Effector memory CD8-positive, alpha-beta T cell (primary cell): ENCODE measurements around the gene STX16.
"Not testable (repeated sequence)": the region's sequence is repeated elsewhere in the genome, so short reads cannot be mapped to it uniquely, and the experiment has no call there.

Experiments
- ATAC-seq: fragments of 150-1000 bp; cut with Tn5 transposase; replicated peaks from 2 replicates; pipeline ENCODE4 v1.10.0; 2021; ENCODE audit warnings: mild to moderate bottlenecking, moderate library complexity
- DNase-seq, 3 experiments: peaks; one replicate each; pipeline ENCODE4 v3.0.0; 2021
- H3K27ac Mint-ChIP-seq, 2 donors: one replicate each; pipeline ENCODE4 v1.8.0; 2022; ENCODE audit warnings: mild to moderate bottlenecking in 2 of 2, mixed read lengths in 2 of 2, moderate library complexity in 2 of 2
- H3K27me3 Mint-ChIP-seq, 2 donors: one replicate each; pipeline ENCODE4 v1.8.0; 2022; ENCODE audit warnings: mixed read lengths in 2 of 2
- H3K36me3 Mint-ChIP-seq: one replicate; pipeline ENCODE4 v1.8.0; 2022; ENCODE audit warnings: mild to moderate bottlenecking, moderate library complexity, mixed read lengths; ENCODE audit not compliant: insufficient read depth
- H3K4me1 Mint-ChIP-seq, 2 donors: one replicate each; pipeline ENCODE4 v1.8.0; 2022; ENCODE audit warnings: low read depth in 2 of 2, mixed read lengths in 2 of 2
- H3K4me3 Mint-ChIP-seq, 2 donors: one replicate each; pipeline ENCODE4 v1.8.0; 2022; ENCODE audit warnings: mild to moderate bottlenecking in 2 of 2, mixed read lengths in 2 of 2, moderate library complexity in 2 of 2
- H3K9me3 Mint-ChIP-seq, 2 donors: one replicate each; pipeline ENCODE4 v1.8.0; 2022; ENCODE audit warnings: mixed read lengths in 2 of 2

Gene STX16

GRCh38 chr20:58715801-58716475 is 64.9 kb downstream of the STX16 start:
- Mint-ChIP-seq H3K27me3 (peaks cover 5 to 7% of the 10 kb centered on the region in 2 donors), H3K4me1 (peaks cover 0 to 2% of the 10 kb centered on the region in 2 donors), H3K4me3 (no peak overlapping the region), H3K36me3 (peaks cover 3% of the 10 kb centered on the region), H3K9me3 (no peaks in the 10 kb centered on the region), H3K27ac (no peak overlapping the region)
- ATAC-seq (no peak), DNase-seq (peak in 1 of 3 experiments; percentile 0)

DNA sequence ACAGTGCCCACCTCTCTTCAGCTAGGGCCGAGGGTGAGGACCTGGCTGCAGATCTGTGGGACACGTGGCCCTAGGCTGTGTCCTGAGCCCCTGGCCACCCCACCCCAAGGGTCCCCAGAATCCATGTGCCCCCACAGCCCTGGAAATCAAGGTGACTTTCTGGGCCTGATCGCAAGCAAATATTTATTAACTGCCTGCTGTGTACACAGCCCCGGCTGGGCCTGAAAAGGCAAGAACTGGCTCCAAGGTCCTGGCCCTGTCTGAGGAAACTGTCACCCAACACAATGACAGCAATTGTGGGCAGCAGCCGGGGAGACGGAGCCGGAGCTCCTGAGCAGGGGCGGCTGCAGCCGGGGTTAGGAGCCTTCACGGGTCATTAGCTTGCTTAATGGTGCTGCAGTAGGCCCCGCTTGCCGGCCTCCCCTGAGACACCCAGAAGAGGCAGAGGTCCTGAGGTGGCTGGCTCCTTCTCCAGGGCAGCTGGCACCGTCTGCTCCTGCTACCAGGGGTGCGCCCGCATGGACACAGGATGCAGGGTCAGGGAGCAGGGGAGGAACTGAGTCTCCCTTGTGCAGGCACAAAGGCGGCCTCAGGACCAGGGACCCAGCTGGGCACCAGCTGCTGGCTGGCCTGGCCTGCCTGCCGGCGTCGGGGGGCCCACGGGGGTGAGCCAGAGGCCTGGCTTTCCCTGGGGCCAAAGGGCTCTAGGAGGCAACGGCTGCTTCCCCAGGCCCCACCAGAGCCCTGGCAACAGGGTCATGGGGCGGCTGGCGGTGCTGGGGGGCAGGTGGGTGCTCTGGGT is 65.6 kb downstream of the STX16 start:
- Mint-ChIP-seq H3K27ac (no peak overlapping the region), H3K36me3 (peaks cover 3% of the 10 kb centered on the region), H3K9me3 (no peaks in the 10 kb centered on the region), H3K4me1 (peaks cover 0 to 2% of the 10 kb centered on the region in 2 donors), H3K27me3 (peaks cover 12 to 15% of the 10 kb centered on the region in 2 donors), H3K4me3 (no peak overlapping the region)
- peak in 1 of 3 experiments; percentile 0 for DNase-seq
- ATAC-seq, result no peak

DNA sequence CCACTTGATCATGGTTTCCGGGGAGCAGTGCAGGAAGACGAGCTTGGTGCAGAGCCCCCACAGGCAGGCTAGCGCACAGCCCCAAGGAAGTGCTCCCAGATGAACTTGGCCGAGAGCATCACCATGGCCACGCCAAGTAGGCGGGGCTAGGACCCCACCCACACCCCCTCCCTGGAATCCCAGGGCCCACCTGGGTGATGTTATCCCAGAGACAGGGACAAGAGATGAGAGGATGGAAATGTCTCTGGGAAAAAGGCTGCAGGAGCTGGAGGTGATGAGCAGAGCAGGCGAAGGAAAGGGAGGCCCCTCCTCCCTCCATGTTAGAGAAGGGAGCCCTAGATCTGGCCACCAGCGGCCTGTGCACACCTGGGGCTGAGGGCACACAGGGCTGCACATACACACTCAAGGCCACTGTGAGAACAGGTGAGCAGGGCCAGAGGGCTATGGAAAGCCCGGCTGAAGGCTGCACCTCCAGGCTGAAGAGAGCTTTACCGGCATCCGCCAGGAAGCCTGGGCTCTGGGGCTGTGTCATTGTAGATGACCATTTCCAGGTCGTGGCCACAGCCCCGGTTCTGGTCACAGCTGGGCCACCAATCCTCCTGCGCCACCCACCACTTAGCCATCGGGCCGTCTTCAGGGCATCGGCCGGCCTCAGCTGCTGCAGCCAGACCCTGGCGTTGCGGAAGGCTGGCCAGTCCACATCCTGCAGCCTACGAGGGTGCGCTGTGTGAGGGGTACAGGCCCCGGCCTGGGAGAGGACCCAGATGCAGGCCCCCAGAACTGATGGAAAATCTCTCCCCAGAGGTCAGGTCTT is 66.4 kb downstream of the STX16 start:
- Mint-ChIP-seq H3K36me3 (peaks cover 3% of the 10 kb centered on the region), H3K4me3 (no peak overlapping the region), H3K27me3 (peaks cover 18 to 23% of the 10 kb centered on the region in 2 donors), H3K4me1 (peaks cover 0 to 2% of the 10 kb centered on the region in 2 donors), H3K9me3 (no peaks in the 10 kb centered on the region), H3K27ac (no peak overlapping the region)
- DNase-seq (peak in 1 of 3 experiments; percentile 0), ATAC-seq (no peak)

DNA sequence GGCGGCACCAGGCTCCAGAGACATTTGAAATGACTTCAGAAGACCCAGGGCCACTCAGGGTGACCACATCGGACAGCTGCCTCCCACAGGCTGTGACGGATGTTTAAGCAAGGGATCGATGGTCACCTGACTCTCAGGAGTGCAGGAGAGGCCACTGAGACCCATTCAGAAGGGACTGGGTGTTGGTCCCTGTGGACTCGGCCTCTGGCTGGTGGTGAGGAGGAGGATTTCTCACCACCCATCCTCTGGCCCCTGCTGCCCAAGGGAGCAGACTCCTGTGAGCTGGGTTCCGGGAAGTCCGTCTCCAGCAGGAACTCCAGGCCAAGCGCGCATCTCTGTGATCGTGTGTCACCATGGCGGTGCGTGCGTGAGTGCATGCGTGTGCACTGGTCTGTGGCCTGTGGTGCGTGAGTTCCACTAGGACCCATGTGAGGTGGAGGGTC is 67.1 kb downstream of the STX16 start:
- peaks cover 3% of the 10 kb centered on the region for H3K36me3 Mint-ChIP-seq
- peaks cover 25 to 29% of the 10 kb centered on the region in 2 donors for H3K27me3 Mint-ChIP-seq
- H3K4me1 Mint-ChIP-seq, result peaks cover 0 to 2% of the 10 kb centered on the region in 2 donors
- no peaks in the 10 kb centered on the region for H3K9me3 Mint-ChIP-seq
- H3K4me3 Mint-ChIP-seq, result no peak overlapping the region
- ATAC-seq, result no peak
- H3K27ac Mint-ChIP-seq, result no peak overlapping the region
- DNase-seq, result no peak

GRCh38 chr20:58718729-58719128 is 67.6 kb downstream of the STX16 start:
- H3K4me3 Mint-ChIP-seq, result no peak overlapping the region
- H3K36me3 Mint-ChIP-seq, result peaks cover 3% of the 10 kb centered on the region
- no peak for DNase-seq
- peaks cover 31 to 35% of the 10 kb centered on the region in 2 donors for H3K27me3 Mint-ChIP-seq
- H3K4me1 Mint-ChIP-seq, result peaks cover 0 to 2% of the 10 kb centered on the region in 2 donors
- no peak for ATAC-seq
- no peaks in the 10 kb centered on the region for H3K9me3 Mint-ChIP-seq
- H3K27ac Mint-ChIP-seq, result no peak overlapping the region

- Mint-ChIP-seq H3K27me3 (peaks cover 36 to 41% of the 10 kb centered on the region in 2 donors), H3K9me3 (no peaks in the 10 kb centered on the region), H3K4me1 (peaks cover 0 to 2% of the 10 kb centered on the region in 2 donors), H3K4me3 (no peak overlapping the region), H3K27ac (no peak overlapping the region), H3K36me3 (peaks cover under 1% of the 10 kb centered on the region)
- DNase-seq, result no peak
- ATAC-seq, result no peak
Measured at GRCh38 chr20:58719258-58719657, 68.2 kb downstream of the STX16 start.

- Mint-ChIP-seq H3K9me3 (no peaks in the 10 kb centered on the region), H3K4me3 (no peak overlapping the region), H3K4me1 (peaks cover 0 to 2% of the 10 kb centered on the region in 2 donors), H3K27ac (no peak overlapping the region), H3K27me3 (peaks cover 43 to 48% of the 10 kb centered on the region in 2 donors), H3K36me3 (no peaks in the 10 kb centered on the region)
- ATAC-seq, result no peak
- peak in 1 of 3 experiments; percentile 0 for DNase-seq
Measured at GRCh38 chr20:58719971-58720371, 68.9 kb downstream of the STX16 start.

DNA sequence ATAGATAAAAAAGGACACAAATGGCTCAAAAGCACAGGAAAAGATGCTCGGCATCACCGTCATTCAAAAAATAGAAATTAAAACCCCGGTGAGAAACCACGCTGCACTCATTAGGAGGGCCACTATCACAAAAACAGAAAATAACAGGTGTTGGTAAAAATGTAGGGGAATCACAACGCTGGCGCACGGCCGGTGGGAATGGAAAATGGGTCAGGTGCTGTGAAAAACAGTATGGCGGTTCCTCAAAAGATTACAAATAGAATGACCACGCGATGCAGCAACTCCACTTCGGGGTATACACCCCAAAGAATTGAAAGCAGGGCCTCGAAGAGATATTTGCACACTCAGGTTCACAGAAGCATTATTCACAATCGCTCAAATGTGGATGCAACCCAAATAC is 69.8 kb downstream of the STX16 start:
- H3K27ac Mint-ChIP-seq, result no peak overlapping the region
- no peak for ATAC-seq
- no peaks in the 10 kb centered on the region for H3K36me3 Mint-ChIP-seq

GRCh38 chr20:58721951-58722778 is 71.1 kb downstream of the STX16 start:
- Mint-ChIP-seq H3K27ac (no peak overlapping the region), H3K4me3 (no peak overlapping the region), H3K27me3 (peaks cover 54 to 66% of the 10 kb centered on the region in 2 donors), H3K9me3 (no peaks in the 10 kb centered on the region), H3K4me1 (peaks cover 0 to 1% of the 10 kb centered on the region in 2 donors), H3K36me3 (no peaks in the 10 kb centered on the region)
- no peak for DNase-seq
- ATAC-seq, result no peak

More for the DNA sequence above, 69.8 kb downstream of the STX16 start:
- Mint-ChIP-seq H3K4me1 (peaks cover 0 to 2% of the 10 kb centered on the region in 2 donors), H3K4me3 (no peak overlapping the region), H3K9me3 (no peaks in the 10 kb centered on the region), H3K27me3 (peaks cover 47 to 53% of the 10 kb centered on the region in 2 donors)
- DNase-seq, result no peak

- ATAC-seq, result no peak
- Mint-ChIP-seq H3K4me1 (no peaks in the 10 kb centered on the region), H3K27ac (no peak overlapping the region), H3K4me3 (no peak overlapping the region), H3K9me3 (no peaks in the 10 kb centered on the region), H3K27me3 (peaks cover 54 to 75% of the 10 kb centered on the region in 2 donors), H3K36me3 (no peaks in the 10 kb centered on the region)
- DNase-seq, result no peak
Measured at GRCh38 chr20:58722877-58723627, 72.0 kb downstream of the STX16 start.

DNA sequence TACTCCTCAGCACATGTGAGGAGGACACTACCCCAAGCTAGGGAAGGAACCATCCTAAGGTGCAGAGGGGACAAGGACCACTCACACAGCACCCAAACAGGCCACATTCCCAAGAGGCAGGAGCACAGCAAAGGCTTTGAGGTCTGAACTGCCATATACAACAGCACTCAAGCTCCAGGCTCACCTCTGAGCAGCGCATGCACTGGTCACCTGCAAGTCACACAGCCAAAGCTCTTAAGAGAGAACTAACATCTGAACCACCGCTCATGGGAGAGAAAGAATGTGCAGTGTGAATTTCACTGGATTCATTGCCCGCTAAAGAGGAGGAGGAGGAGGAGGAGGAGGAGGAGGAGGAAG is 72.5 kb downstream of the STX16 start:
- DNase-seq, result no peak
- Mint-ChIP-seq H3K9me3 (no peaks in the 10 kb centered on the region), H3K4me1 (no peaks in the 10 kb centered on the region), H3K27me3 (peaks cover 54 to 77% of the 10 kb centered on the region in 2 donors), H3K4me3 (no peak overlapping the region), H3K36me3 (no peaks in the 10 kb centered on the region), H3K27ac (no peak overlapping the region)
- ATAC-seq, result no peak

- peaks cover 54 to 84% of the 10 kb centered on the region in 2 donors for H3K27me3 Mint-ChIP-seq
- not testable (repeated sequence) for ATAC-seq, DNase-seq, H3K4me3 Mint-ChIP-seq, H3K27ac Mint-ChIP-seq, H3K4me1 Mint-ChIP-seq, H3K36me3 Mint-ChIP-seq, H3K9me3 Mint-ChIP-seq
Measured at GRCh38 chr20:58726156-58726555, 75.1 kb downstream of the STX16 start.
